GM21526 (cell line): Measurements from ENCODE around the gene FLRT2.

Experiments
- ATAC-seq: cut with Tn5 transposase; IDR thresholded peaks from one replicate; pipeline ENCODE4 v1.9.1; 2021; ENCODE audit warnings: moderate library complexity; ENCODE audit not compliant: unreplicated experiment, low FRiP score

Gene FLRT2

DNA sequence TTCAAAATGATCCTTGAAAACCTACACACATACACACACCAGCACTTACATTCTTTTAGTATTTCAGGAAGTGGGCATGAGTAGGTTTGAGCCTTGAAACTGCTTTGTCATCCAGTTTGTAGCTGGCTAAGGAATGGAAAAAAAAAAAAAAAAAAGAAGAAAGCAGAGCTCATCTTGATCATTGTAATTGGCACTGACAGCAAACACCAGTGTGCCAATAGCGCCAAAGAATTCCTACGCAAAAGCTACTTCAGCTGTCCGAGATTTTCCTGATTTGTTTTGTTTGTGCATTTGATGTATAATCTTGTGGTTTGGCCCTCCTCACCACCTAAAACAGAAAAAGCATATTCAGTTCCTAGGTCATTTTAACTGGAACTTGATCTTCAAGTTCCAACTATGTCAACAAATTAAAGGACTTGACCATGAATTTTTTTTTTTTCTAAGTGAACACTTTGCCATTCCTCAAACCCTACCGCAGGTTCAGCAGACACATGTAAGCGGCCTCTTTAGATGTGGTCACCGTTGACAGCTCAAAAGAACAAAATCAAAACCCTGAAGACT is 57.3 kb downstream of the FLRT2 start:
- ATAC-seq = no peak

DNA sequence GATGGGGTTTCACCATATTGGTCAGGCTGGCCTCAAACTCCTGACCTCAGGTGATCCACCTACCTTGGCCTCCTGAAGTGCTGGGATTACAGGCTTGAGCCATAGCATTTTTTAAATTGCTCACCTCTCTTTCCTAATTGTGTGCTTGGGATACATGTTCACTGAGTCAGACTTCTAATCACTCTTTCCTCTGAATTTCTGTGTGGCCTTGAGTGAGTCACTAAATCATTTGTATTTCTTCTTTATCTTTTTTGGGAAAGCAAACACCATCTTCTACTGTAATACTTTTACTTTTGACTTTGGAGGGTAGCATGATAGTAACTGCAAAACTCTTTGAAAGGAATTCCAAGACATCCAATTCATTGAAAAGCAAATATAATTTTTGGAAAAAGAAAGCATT is 60.8 kb downstream of the FLRT2 start:
- no peak for ATAC-seq

- no peak for ATAC-seq
Observed at GRCh38 chr14:85594217-85594616, 64.3 kb downstream of the FLRT2 start.

- no peak for ATAC-seq
Observed at GRCh38 chr14:85595981-85596380, 66.0 kb downstream of the FLRT2 start.

- ATAC-seq = no peak
Observed at GRCh38 chr14:85596562-85596961, 66.6 kb downstream of the FLRT2 start.

- ATAC-seq = no peak
Observed at GRCh38 chr14:85597701-85598100, 67.8 kb downstream of the FLRT2 start.

- ATAC-seq = no peak
Observed at GRCh38 chr14:85599939-85600338, 70.0 kb downstream of the FLRT2 start.

DNA sequence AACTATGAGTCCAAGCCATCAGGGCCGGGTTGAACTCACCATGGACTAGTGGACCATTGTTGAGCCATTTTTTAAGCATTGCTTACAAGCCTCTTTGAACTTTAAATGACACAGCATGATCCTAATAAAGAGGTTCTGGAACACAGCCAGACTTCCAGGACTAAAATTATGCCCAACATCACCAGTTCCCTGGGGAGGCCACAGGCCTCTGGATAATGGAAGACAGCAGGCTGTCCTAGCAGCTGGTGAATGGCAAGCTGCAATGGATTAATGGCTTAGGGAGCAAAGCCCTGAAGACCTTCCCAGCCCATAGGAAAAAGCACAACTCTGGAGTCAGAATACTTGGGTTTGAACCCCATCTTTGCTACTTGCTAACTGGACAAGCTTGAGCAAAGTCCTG is 71.3 kb downstream of the FLRT2 start:
- ATAC-seq = no peak

- ATAC-seq = no peak
Observed at GRCh38 chr14:85601690-85602089, 71.7 kb downstream of the FLRT2 start.

DNA sequence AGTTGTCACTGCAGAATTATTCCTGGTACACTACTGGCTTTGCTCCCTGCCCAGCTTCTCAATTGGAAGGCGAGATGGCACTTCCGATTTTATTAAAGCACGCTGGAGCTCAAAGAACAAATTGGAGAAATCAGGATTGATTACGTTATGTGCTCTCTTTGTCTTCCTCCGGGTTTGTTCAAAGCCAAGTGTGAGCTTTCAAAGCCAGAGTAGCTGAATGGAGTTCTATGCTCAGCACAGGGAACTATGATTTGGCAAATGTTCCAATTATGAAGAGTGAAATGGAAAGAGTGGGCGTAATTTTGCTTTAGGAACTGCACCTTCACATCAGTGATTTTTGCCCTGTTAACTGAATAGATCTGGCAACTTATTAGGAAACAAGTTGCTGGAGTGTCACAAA is 72.4 kb downstream of the FLRT2 start:
- ATAC-seq = no peak

DNA sequence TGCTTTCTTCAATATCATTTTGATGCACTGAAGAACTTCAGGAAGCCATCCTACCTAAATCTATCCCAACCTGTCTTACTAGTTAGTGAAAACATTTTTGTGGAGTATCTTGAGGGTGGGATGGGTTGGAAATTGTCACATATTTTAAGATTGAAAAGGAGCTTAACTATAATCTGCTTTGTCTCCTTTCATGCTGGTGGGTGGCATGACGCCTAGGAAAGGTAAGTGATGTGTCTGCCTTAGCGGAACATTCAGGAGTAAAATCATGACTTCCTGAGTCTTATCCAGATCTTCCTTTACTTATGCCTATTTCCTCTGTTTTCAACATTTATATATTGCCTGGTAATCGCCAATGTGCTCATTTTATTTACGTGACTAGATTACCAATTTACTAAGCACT is 74.1 kb downstream of the FLRT2 start:
- ATAC-seq = no peak

DNA sequence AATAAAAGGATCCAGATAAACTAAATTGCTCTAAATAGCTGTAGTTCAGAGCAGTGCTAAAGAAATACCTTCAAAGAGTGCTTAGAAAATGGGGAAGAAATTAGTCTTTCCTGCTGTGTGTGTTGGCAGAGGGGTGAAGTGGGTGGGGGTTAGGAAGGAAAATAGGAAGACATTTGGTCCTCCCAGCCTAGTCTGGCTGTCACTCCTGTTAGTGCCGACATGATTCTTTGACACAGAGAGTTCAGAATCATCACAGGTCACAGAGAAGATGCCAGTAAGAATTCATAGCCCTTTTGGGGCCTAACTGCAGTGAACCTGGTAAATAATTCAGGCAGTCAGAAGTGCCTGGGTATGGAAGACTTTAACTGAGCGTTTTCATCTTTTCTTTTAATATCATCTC is 74.8 kb downstream of the FLRT2 start:
- no peak for ATAC-seq

- ATAC-seq = no peak
Observed at GRCh38 chr14:85607651-85608081, 77.7 kb downstream of the FLRT2 start.

DNA sequence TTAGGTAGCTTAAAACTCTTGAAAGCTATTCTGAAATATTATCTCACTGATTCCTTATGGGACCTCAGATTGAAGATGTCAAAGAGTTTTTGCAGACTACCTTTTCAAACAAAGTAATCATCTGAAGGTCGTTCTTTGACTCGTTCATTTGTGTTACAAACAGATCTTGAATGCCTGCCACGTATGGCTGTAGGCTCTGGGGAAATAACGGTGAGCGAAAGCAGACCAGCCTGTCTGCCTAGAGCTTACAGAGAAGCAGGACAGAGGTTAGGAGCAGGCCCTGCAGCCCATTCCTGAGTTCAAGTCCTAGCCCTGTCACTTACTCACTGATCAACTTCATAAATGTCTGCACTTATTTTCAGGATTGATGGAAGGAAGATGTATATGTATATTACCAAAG is 83.6 kb downstream of the FLRT2 start:
- no peak for ATAC-seq

DNA sequence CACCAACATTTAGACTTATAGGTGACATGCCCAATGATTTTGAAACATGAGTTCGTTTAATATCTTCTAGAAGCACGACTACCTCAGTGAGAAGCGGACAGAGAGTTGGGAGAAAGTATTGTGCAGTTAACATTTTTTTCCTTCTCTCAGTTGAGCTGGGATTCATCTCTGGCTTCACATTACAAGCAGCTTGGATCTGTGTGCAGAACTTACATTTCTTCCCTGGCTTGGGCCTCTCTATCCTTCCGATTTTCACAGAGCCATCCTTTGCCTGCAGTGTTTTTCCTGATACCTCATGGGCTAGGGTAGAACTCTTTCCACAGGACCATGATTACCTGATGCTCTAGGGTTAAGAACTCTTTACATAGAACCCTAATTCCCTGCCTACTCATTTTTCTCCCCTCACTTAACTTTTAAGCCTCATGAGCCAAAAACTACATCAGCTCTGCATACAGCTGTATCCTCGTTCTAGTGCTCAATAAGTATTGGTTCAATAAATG is 86.5 kb downstream of the FLRT2 start:
- ATAC-seq = no peak

GRCh38 chr14:85616886-85617285 is 86.9 kb downstream of the FLRT2 start:
- no peak for ATAC-seq

GRCh38 chr14:85617791-85618190 is 87.8 kb downstream of the FLRT2 start:
- ATAC-seq = no peak

- no peak for ATAC-seq
Observed at GRCh38 chr14:85618390-85618789, 88.4 kb downstream of the FLRT2 start.

DNA sequence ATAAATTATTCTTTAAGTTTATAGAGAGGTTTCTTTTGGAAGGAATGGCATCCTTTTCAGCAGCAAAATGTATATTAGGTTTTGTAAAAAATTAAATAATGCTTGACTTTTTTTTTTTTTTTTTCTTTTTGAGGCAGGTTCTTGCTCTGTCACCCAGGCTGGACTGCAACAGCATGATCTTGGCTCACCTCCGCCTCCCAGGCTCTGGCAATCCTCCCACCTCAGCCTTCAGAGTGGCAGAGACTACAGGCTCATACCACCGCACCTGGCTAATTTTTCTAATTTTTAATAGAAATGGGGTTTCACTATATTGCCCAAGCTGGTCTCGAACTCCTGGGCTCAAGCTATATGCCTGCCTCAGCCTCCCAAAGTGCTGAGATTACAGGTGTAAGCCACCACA is 89.0 kb downstream of the FLRT2 start:
- ATAC-seq = no peak

GRCh38 chr14:85619851-85620250 is 89.9 kb downstream of the FLRT2 start:
- ATAC-seq = no peak

DNA sequence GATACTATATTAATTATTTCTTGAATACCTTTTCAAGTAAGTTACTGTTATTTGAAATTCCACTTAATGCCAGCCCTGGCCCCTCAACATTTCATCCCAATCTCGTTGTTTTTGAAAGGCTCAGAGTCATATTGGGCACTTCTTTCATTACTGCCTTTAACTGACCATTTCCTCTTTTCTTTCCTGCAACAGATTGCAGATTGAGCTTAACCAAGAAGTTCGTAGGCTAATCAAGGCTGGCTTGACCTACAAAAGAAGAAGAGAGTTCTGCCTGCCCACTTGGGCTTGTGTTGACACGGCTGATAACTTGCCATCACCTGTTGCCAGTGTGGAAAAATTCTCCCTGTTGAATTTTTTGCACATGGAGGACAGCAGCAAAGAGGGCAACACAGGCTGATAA is 91.0 kb downstream of the FLRT2 start:
- ATAC-seq = no peak

GRCh38 chr14:85622106-85622505 is 92.2 kb downstream of the FLRT2 start:
- no peak for ATAC-seq
